MCF 10A (cell line): ENCODE results near the gene PRICKLE4. TPM values are rescaled to one million over a fixed set of nuclear protein-coding genes. Genes with fewer than 3 reads are reported as not detected.

Source experiments
- BruUV-seq: library from RNA; stranded (reverse); fragments of 400-500 nt; replicated peaks from 2 replicates; lab custom pipeline; 2021; lab: Mats Ljungman, UMichigan
- CTCF ChIA-PET: fragments of 300-600 bp; sonication (Branson Sonifier 250); formaldehyde crosslinking; extraction: SDS; loops from one replicate; lab custom pipeline; 2021; ENCODE audit warnings: antibody characterized with exemption, inconsistent platforms; lab: Yijun Ruan, JAX
- POLR2A ChIA-PET: fragments of 300-600, 350-650 bp; sonication (Branson Sonifier 250); formaldehyde crosslinking; extraction: SDS; loops from one replicate; lab custom pipeline; 2020; ENCODE audit warnings: antibody characterized with exemption, inconsistent platforms; lab: Yijun Ruan, JAX
- DNase-seq: peaks from one replicate; pipeline ENCODE4 v3.0.0-alpha.2; 2018; ENCODE audit not compliant: unreplicated experiment
- H3K27ac Mint-ChIP-seq: one replicate; pipeline ENCODE4 v1.8.0; 2022; ENCODE audit warnings: mild to moderate bottlenecking, low read depth, mixed read lengths; ENCODE audit not compliant: unreplicated experiment
- H3K27me3 Mint-ChIP-seq: one replicate; pipeline ENCODE4 v1.8.0; 2022; ENCODE audit warnings: mixed read lengths; ENCODE audit not compliant: insufficient read depth, unreplicated experiment
- H3K36me3 Mint-ChIP-seq: one replicate; pipeline ENCODE4 v1.8.0; 2022; ENCODE audit warnings: mild to moderate bottlenecking, moderate library complexity, mixed read lengths; ENCODE audit not compliant: insufficient read depth, unreplicated experiment
- H3K4me1 Mint-ChIP-seq: one replicate; pipeline ENCODE4 v1.8.0; 2022; ENCODE audit warnings: mixed read lengths; ENCODE audit not compliant: insufficient read depth, unreplicated experiment
- H3K4me3 Mint-ChIP-seq: one replicate; pipeline ENCODE4 v1.8.0; 2022; ENCODE audit warnings: mild to moderate bottlenecking, moderate library complexity, mixed read lengths; ENCODE audit not compliant: unreplicated experiment
- H3K9me3 Mint-ChIP-seq: one replicate; pipeline ENCODE4 v1.8.0; 2022; ENCODE audit warnings: mixed read lengths; ENCODE audit not compliant: unreplicated experiment
- CTCF ChIP-seq: fragments of 200-600 bp; IDR thresholded peaks from one replicate; pipeline ENCODE4 v1.8.0; 2022; ENCODE audit warnings: antibody characterized with exemption, mild to moderate bottlenecking; ENCODE audit not compliant: unreplicated experiment
- intact Hi-C: fragments of 100-400 bp; cut with micrococcal nuclease; formaldehyde crosslinking; loops from 2 replicates; pipeline ENCODE4 v1.14.1; 2022
- total RNA-seq: library from RNA; stranded (reverse); gene quantifications from 2 replicates; pipeline ENCODE4 v1.2.3, GENCODE V29; 2022

Gene PRICKLE4
- total RNA-seq, 1 experiment from 2014 or later = 0.93 TPM

- Mint-ChIP-seq H3K9me3 (no peaks in the 10 kb centered on the region), H3K27ac (peak overlapping the region; percentile 96), H3K4me1 (peaks cover 15% of the 10 kb centered on the region), H3K27me3 (no peaks in the 10 kb centered on the region), H3K4me3 (peak overlapping the region; percentile 88), H3K36me3 (peaks cover 36% of the 10 kb centered on the region)
- ChIA-PET POLR2A (interaction anchor here (0.6 to 5.9 kb wide), 24 partner anchors 10 to 1015 kb away, joined by 3 to 100 read pairs (median 4); partner anchors contain the start of genes BYSL, MED20, TAF8 and TFEB), CTCF (interaction anchor here (0.5 to 5.3 kb wide), 41 partner anchors 10 to 483 kb away, joined by 3 to 48 read pairs (median 3); partner anchors contain the start of genes BYSL, MED20, TFEB and USP49)
- peak; percentile 84 for DNase-seq
- peak; percentile 84 for TF ChIP-seq CTCF
- intact Hi-C loops = loop anchor here (1.0 to 10.0 kb wide), 3 partner anchors 135 to 428 kb away; partner anchors contain the start of genes BYSL, MED20 and MRPS10
- no TSS peak for BruUV-seq
Measured at GRCh38 chr6:41786451-41787218, 6.1 kb downstream of the PRICKLE4 start.

GRCh38 chr6:41787219-41787917 lies 6.8 kb downstream of the PRICKLE4 start, which contains the start of gene TOMM6:
TSS of gene TOMM6 (plus strand) at chr6:41787694. CDS start at chr6:41787698, 4 bp downstream.
- H3K4me1 Mint-ChIP-seq = peaks cover 13% of the 10 kb centered on the region
- TF ChIP-seq CTCF = peak; percentile 89
- H3K4me3 Mint-ChIP-seq = peak within 1 kb of the TSS; percentile 88
- peaks cover 43% of the 10 kb centered on the region for H3K36me3 Mint-ChIP-seq
- H3K9me3 Mint-ChIP-seq = no peaks in the 10 kb centered on the region
- ChIA-PET CTCF (interaction anchor here (0.5 to 5.3 kb wide), 41 partner anchors 10 to 1791 kb away, joined by 3 to 48 read pairs (median 3); partner anchors contain the start of genes BYSL, MED20, TFEB and USP49), POLR2A (interaction anchor here (0.6 to 5.9 kb wide), 29 partner anchors 8 to 1102 kb away, joined by 3 to 100 read pairs (median 4); partner anchors contain the start of genes BYSL, CCND3, MED20 and TAF8)
- H3K27ac Mint-ChIP-seq = peak within 1 kb of the TSS; percentile 96
- intact Hi-C loops = loop anchor here (1.0 to 10.0 kb wide), 3 partner anchors 134 to 427 kb away; partner anchors contain the start of genes BYSL, MED20 and MRPS10
- TSS peak; percentile 42 for BruUV-seq
- peak; percentile 93 for DNase-seq
- H3K27me3 Mint-ChIP-seq = no peaks in the 10 kb centered on the region

- CTCF ChIA-PET = no interaction called here
- peak overlapping the region; percentile 88 for H3K4me3 Mint-ChIP-seq
- no peak for TF ChIP-seq CTCF
- intact Hi-C loops = loop anchor here (5.0 to 10.0 kb wide), 2 partner anchors 148 to 425 kb away; partner anchors contain the start of gene MRPS10
- no peaks in the 10 kb centered on the region for H3K27me3 Mint-ChIP-seq
- BruUV-seq = TSS peak; percentile 59
- no peaks in the 10 kb centered on the region for H3K9me3 Mint-ChIP-seq
- H3K4me1 Mint-ChIP-seq = peaks cover 11% of the 10 kb centered on the region
- H3K36me3 Mint-ChIP-seq = peaks cover 57% of the 10 kb centered on the region
- peak overlapping the region; percentile 27 for H3K27ac Mint-ChIP-seq
- DNase-seq = no peak
- POLR2A ChIA-PET = interaction anchor here (0.7 to 1.3 kb wide), 3 partner anchors 66 to 256 kb away, joined by 3 to 7 read pairs (median 4); partner anchors contain the start of genes BYSL and MED20
Measured at GRCh38 chr6:41789390-41789724, 8.8 kb downstream of the PRICKLE4 start.
